Gastroesophageal sphincter (tissue), 3 donors: ENCODE measurements around the gene TMUB2.

Experiments used
- POLR2AphosphoS5 ChIP-seq: sonication (generic); formaldehyde crosslinking; IDR thresholded peaks from one replicate; pipeline ENCODE4 v1.6.1; 2017; ENCODE audit warnings: antibody characterized with exemption
- TF ChIP-seq, protein P1 (sequence below), 4 experiments: fragments of 200-600 bp in 2 of 4; fragments of 450-650 bp in 2 of 4; sonication (generic) in 1 of 4; IDR thresholded peaks; one replicate each; pipeline ENCODE4 v1.5.1; 2017 to 2019; ENCODE audit warnings: antibody characterized with exemption in 4 of 4, mild to moderate bottlenecking in 2 of 4, moderate library complexity in 2 of 4

DNA sequence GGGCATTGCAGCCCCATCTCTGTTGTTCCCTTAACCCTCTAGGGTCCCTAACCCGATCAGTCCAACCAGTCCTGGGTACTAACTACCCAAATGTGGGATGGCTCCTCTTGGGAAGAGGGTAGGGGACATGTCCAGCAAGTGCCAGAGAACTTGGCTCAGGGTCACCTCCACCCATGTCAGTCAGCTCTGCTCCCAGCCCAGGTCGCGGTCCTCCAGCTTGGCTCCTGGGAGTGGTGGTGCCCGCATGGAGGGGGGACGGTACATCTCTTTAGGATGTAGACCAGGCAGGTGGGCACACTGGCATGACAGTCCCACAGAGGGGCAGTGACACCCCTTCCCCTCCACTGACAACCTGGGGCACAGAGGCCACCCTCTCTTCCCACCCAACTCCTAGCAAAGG lies 6.0 kb downstream of the TMUB2 start:
- TF ChIP-seq, protein P1, sequence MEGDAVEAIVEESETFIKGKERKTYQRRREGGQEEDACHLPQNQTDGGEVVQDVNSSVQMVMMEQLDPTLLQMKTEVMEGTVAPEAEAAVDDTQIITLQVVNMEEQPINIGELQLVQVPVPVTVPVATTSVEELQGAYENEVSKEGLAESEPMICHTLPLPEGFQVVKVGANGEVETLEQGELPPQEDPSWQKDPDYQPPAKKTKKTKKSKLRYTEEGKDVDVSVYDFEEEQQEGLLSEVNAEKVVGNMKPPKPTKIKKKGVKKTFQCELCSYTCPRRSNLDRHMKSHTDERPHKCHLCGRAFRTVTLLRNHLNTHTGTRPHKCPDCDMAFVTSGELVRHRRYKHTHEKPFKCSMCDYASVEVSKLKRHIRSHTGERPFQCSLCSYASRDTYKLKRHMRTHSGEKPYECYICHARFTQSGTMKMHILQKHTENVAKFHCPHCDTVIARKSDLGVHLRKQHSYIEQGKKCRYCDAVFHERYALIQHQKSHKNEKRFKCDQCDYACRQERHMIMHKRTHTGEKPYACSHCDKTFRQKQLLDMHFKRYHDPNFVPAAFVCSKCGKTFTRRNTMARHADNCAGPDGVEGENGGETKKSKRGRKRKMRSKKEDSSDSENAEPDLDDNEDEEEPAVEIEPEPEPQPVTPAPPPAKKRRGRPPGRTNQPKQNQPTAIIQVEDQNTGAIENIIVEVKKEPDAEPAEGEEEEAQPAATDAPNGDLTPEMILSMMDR (IDR thresholded peaks at IDR 0.05) = no peak
- no peak for TF ChIP-seq POLR2AphosphoS5
